Measurements from ENCODE around the gene TGM2. TPM values are rescaled to one million over a fixed set of nuclear protein-coding genes. Genes with fewer than 3 reads are reported as not detected.

TGM2 gene
- total and polyA plus RNA-seq, 12 donors = 13.4 to 262 (median 98.3) TPM

DNA sequence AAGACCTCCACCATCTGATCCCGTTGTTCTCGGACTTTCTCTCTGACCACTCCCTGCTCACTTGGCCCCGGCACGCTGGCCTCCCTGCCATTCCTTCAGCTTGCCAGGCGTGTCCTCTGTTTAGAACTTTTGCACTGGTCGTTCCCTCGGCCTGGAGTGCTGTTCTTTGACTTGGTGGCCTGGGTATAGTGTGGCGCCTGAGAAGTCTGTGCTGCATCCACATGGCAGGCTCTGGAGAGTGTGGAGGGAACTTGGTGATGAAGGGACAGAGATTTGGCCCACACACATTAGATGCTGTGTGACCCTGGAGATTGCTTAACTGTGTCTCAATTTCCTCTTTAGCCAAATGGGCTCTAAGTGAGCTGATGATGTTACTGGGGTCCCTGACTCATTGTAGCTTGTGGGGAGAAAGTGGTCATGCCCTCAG lies 13.0 kb upstream of the TGM2 start:
- no peaks in the 10 kb centered on the region for H3K9me3 ChIP-seq (replicated peaks in 1 of 3)
- H3K4me3 ChIP-seq = no peak overlapping the region
- peaks cover 0 to 9% of the 10 kb centered on the region in 2 donors for H3K4me1 ChIP-seq (replicated peaks in 1 of 2)
- intact Hi-C loops (cut with DNase I) = no loop called here
- H3K27ac ChIP-seq = no peak overlapping the region
- DNase-seq = no peak
- WGBS, 4 donors = 88 to 92% (median 90%) methylated on average over 7 to 8 of the region's 8 CpGs
- no peak for TF ChIP-seq POLR2A (IDR thresholded peaks at IDR 0.05)
- TF ChIP-seq, protein P1, sequence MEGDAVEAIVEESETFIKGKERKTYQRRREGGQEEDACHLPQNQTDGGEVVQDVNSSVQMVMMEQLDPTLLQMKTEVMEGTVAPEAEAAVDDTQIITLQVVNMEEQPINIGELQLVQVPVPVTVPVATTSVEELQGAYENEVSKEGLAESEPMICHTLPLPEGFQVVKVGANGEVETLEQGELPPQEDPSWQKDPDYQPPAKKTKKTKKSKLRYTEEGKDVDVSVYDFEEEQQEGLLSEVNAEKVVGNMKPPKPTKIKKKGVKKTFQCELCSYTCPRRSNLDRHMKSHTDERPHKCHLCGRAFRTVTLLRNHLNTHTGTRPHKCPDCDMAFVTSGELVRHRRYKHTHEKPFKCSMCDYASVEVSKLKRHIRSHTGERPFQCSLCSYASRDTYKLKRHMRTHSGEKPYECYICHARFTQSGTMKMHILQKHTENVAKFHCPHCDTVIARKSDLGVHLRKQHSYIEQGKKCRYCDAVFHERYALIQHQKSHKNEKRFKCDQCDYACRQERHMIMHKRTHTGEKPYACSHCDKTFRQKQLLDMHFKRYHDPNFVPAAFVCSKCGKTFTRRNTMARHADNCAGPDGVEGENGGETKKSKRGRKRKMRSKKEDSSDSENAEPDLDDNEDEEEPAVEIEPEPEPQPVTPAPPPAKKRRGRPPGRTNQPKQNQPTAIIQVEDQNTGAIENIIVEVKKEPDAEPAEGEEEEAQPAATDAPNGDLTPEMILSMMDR (IDR thresholded peaks at IDR 0.05) = no peak
- H3K36me3 ChIP-seq (replicated peaks in 1 of 2) = no peaks in the 10 kb centered on the region
- H3K27me3 ChIP-seq = no peaks in the 10 kb centered on the region

DNA sequence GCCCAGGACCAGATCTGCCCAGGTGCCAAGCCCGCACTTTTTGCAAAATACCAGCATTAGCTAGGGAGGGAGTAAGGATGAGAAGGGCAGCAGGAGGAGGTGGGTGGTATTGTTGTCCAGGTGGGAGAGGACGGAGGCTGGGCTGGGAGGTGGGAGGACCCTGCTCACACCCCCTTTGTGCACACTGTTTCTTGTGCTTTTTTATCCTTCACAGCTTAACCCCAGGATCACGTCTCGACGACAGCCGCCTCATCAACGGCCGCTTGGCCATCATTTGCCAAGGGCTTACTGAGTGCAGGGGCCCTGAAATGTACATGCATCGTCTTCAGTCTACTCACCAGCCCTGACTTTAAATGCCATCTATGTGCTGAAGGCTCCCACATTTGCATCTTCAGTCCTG lies 12.1 kb upstream of the TGM2 start:
- DNase-seq = no peak
- Histone ChIP-seq H3K36me3 (replicated peaks in 1 of 2) (no peaks in the 10 kb centered on the region), H3K27me3 (no peaks in the 10 kb centered on the region), H3K9me3 (replicated peaks in 1 of 3) (no peaks in the 10 kb centered on the region), H3K27ac (no peak overlapping the region), H3K4me1 (replicated peaks in 1 of 2) (peaks cover 0 to 10% of the 10 kb centered on the region in 2 donors), H3K4me3 (no peak overlapping the region)
- TF ChIP-seq POLR2A (IDR thresholded peaks at IDR 0.05) = no peak
- TF ChIP-seq, protein P1 (IDR thresholded peaks at IDR 0.05) = no peak
- 86 to 92% (median 89%) methylated on average over 9 of the region's 9 CpGs for WGBS, 4 donors
- intact Hi-C loops (cut with DNase I) = no loop called here

DNA sequence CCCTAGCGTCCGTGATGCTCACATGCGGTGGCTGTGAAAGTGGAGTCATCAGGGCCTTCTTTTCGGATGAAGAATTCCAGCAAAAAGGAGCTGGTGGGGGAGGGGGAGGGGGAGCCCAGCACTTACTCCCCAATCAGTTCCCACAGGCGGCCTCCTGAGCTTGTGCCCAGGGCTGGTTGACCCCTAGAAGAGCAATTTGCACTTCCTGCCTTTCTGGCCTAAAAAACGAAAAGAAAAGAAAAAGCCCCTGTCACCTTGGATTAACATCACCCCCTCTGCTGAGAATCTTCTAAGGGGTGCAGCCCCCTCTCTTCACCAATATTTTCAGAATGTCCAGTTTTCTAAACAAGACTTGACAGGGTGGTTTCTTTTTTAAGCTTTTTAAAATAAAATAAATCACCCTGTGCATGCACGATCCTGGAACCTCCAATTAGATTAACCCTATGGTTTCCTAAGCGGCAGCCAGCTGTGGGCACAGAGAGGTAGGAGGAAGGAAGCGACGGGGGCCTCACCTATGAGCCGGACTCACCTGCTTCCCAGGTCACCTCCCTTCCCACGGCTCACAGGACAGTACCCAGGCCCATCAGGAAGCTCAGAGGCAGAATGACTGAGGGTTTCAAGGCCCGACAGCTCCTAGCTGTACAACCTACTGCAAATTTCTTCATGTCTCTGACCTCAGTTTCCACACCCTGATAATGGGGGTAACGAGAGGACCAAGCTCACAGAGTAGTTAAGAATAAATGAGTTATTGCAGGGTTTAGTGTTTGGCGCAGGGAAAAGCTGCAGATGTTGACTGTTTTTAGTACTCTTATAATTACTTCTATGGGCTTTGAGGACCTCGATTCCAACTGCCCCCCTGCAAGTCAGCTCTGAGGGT lies 10.5 kb upstream of the TGM2 start:
- Histone ChIP-seq H3K9me3 (replicated peaks in 1 of 3) (no peaks in the 10 kb centered on the region), H3K4me1 (replicated peaks in 1 of 2) (peaks cover 0 to 7% of the 10 kb centered on the region in 2 donors), H3K4me3 (no peak overlapping the region), H3K27me3 (no peaks in the 10 kb centered on the region), H3K36me3 (replicated peaks in 1 of 2) (no peaks in the 10 kb centered on the region), H3K27ac (no peak overlapping the region)
- intact Hi-C loops (cut with DNase I) = no loop called here
- WGBS, 4 donors = 64 to 73% (median 70%) methylated on average over 16 of the region's 16 CpGs
- DNase-seq = no peak
- TF ChIP-seq POLR2A (IDR thresholded peaks at IDR 0.05) = no peak
- TF ChIP-seq, protein P1 (IDR thresholded peaks at IDR 0.05) = no peak

DNA sequence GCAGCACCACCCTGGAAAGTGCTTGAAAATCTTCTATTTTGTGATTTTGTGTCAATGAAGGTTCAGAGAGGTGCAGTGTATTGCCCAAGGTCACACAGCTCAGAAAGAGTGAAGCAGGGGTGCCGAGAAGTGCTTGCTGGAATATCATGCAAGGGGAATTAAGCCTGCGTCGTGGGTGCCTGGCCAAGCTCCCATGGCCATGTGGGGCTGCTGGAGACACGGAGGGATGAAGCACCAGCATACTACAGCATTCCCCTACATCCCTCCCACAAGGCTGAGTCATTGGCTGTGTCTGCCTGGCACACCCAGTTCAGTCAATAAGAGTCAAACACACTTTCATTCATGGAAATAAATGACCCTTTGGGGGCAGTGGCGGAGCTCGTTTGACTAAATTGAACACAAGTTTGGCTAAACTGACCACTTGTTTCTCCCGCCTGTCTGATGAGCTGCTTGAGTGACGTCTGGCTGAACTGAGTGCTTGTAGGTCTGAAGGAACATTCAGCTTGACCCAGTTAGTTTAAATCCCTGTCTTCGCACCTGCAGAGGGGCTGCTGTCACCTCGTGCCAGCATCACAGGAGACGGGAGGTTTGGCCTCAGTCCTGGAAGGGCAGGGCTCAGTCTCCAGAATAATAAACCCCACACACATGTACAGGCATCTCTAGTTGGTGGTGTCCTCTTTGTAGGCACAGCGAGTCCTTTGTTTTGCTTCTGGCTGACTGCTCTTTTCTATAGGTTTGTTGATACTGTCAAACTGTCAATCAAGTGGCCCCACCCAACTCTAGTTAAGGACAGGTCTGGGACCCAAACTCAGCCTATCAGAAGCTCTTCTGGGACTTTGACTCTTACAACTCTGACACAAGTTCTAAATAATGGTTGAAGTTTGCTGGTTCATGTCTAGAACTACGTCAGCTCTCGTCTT lies 8.4 kb upstream of the TGM2 start:
- peaks cover 9 to 14% of the 10 kb centered on the region in 2 donors for H3K4me1 ChIP-seq (replicated peaks in 1 of 2)
- intact Hi-C loops (cut with DNase I) = no loop called here
- H3K9me3 ChIP-seq (replicated peaks in 1 of 3) = no peaks in the 10 kb centered on the region
- no peaks in the 10 kb centered on the region for H3K27me3 ChIP-seq
- no peak overlapping the region for H3K27ac ChIP-seq
- DNase-seq = peak in 5 of 7 donors; percentile 52 to 73 (median 57)
- no peak for TF ChIP-seq POLR2A (IDR thresholded peaks at IDR 0.05)
- TF ChIP-seq, protein P1 (IDR thresholded peaks at IDR 0.05) = no peak
- H3K36me3 ChIP-seq (replicated peaks in 1 of 2) = no peaks in the 10 kb centered on the region
- WGBS, 4 donors = 49 to 61% (median 51%) methylated on average over 10 to 14 of the region's 14 CpGs
- H3K4me3 ChIP-seq = no peak overlapping the region
